Heart right ventricle (tissue), 16 donors: ENCODE results near the gene TRPV5. TPM values are rescaled to one million over a fixed set of nuclear protein-coding genes. Genes with fewer than 3 reads are reported as not detected.
A peak's percentile ranks its signal among the peaks of the same experiment; 100 is the strongest.

Experiments used
- ATAC-seq, 8 donors: fragments of 200-7000 bp; cut with Tn5 transposase; one replicate each; pipeline ENCODE4 v1.9.1; 2020; ENCODE audit warnings: mild to moderate bottlenecking in 8 of 8, moderate library complexity in 8 of 8, moderate number of reproducible peaks in 1 of 8
- DNase-seq, 2 donors: peaks; one replicate each; pipeline ENCODE4 v3.0.0-alpha.2; 2020
- H3K27ac ChIP-seq, 10 donors: fragments of 200-600 bp; sonication (generic) in 2 of 10; one replicate each; pipeline versions ENCODE4 v1.5.0 to v1.8.0; 2020 to 2022; ENCODE audit warnings: mild to moderate bottlenecking in 3 of 10
- H3K27me3 ChIP-seq, 7 donors: fragments of 200-600 bp; one replicate each; pipeline ENCODE4 v1.8.0; 2021 to 2022; ENCODE audit warnings: mild to moderate bottlenecking in 2 of 7
- H3K36me3 ChIP-seq, 9 donors: fragments of 200-600 bp; sonication (generic) in 1 of 9; one replicate each; pipeline versions ENCODE4 v1.5.0 to v1.8.0; 2020 to 2022; ENCODE audit warnings: mild to moderate bottlenecking in 2 of 9
- H3K4me1 ChIP-seq, 9 donors: fragments of 200-600 bp; sonication (generic) in 1 of 9; one replicate each; pipeline versions ENCODE4 v1.5.0 to v1.8.0; 2020 to 2022; ENCODE audit warnings: mild to moderate bottlenecking in 4 of 9
- H3K4me3 ChIP-seq, 10 donors: fragments of 200-600 bp; sonication (generic) in 2 of 10; one replicate each; pipeline versions ENCODE4 v1.5.0 to v1.8.0; 2020 to 2022; ENCODE audit warnings: mild to moderate bottlenecking in 7 of 10, moderate library complexity in 2 of 10
- H3K9me3 ChIP-seq, 11 donors: fragments of 200-600 bp in 10 of 11; sonication (generic) in 2 of 11; one replicate each; pipeline versions ENCODE4 v1.5.0 to v1.8.0; 2013 to 2022; ENCODE audit warnings: mild to moderate bottlenecking in 2 of 11, control low read depth in 1 of 11, moderate library complexity in 1 of 11
- WGBS, 2 donors: extraction: QIAGEN DNeasy Blood & Tissue Kit; methylation state at CpG; one replicate each; pipeline ENCODE4 v1.1.7; 2013; ENCODE audit warnings: inconsistent platforms in 1 of 2; 5-methylcytosine and 5-hydroxymethylcytosine counted together
- intact Hi-C, 10 donors: fragments of 100-400 bp; cut with DNase I; formaldehyde crosslinking; loops; one replicate each; pipeline versions ENCODE4 v1.11.1 to v1.14.2; 2022
- polyA plus RNA-seq, 2 donors: library from polyadenylated mRNA; stranded (reverse); fragments of 200-250 nt; gene quantifications; one replicate each; pipeline ENCODE4 v1.2.3, GENCODE V29; 2013
- total RNA-seq, 10 donors: library from RNA; stranded (reverse); fragmentation: NEBNext Ultra II Directional in 3 of 10; extraction: Animal tissue kit (Norgen Biotek cat#: 25700) in 3 of 10; gene quantifications; one replicate each; pipeline versions ENCODE4 v1.2.1 to v1.2.4, GENCODE V29; 2021 to 2023
- TF ChIP-seq, protein P1 (sequence below), 9 donors: fragments of 200-600 bp; sonication (generic) in 2 of 9; IDR thresholded peaks; one replicate each; pipeline versions ENCODE4 v1.5.0 to v1.8.0; 2021 to 2022; ENCODE audit warnings: antibody characterized with exemption in 9 of 9, mild to moderate bottlenecking in 5 of 9, moderate library complexity in 1 of 9
- donor health status: Arrhythmogenic right ventricular cardiomyopathy.
- donor health status: ischemic (EF 13 %, LVEDD 7.1; RV severe dilation, severe dysfunction).
- donor health status: healthy with polysubstance abuse.
- donor health status: DM: no; HTN: yes; CAD: no.
- donor health status: DM: no; HTN: no; CAD: no.
- donor health status: ischemic (EF 25% LVEDD 6.9; RV normal size, moderate dysfunction).
- donor health status: ischemic (EF 25% LVEDD 5.7; RV mildly dilated, moderate dysfunction).
- donor health status: healthy.
- donor health status: DM: yes; HTN: yes; CAD: no.
- donor health status: Ischemic cardiomyopathy.
- donor health status: ischemic (EF 35%, LVEDD 5.7; RV mildly dilated, moderate dysfunction).
- donor health status: nonischemic (EF 11% LVEDD 7.7; RV severe dilation, severe dysfunction).
- donor health status: DM: yes; HTN: yes; CAD: no.
- donor health status: PGD.
- donor health status: ischemic (EF 29% LVEDD 5.4; RV normal size, mild dysfunction).
- donor health status: nonischemic (EF 23%, LVEDD 6.1; RV moderate dilation, normal function).

TRPV5 gene
- total and polyA plus RNA-seq, 12 donors = not detected

- ATAC-seq = peak in 1 of 8 donors; percentile 44
- no peak overlapping the region for H3K27ac ChIP-seq
Measured at GRCh38 chr7:142956951-142957623, 23.5 kb upstream of the TRPV5 start.

DNA sequence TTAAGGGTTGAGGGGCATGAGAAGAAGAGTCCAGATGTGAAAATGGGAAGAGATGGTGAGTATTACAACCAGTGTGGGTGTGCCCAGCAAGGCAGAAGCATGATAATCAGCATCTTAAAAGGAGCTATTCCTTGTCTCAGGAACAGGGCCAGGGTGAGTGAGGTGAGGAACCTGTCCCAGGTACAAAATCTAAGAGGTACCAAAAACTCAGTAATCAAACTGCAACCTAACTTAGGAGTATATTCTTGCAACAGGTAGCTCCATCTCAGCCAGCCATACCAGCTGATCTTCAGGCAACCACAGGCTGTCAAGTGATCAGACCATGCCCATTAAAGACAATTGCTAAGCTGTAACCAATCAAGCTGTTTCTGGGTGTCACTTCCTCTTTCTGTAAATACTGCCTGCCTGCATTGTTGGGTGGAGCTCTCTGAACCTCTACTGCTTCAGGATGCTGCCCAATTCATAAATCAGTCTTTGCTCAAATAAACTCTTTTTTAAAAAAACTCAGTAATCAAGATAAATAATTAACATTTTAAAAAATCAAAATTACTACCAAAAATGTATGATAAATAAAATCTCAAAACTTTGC lies 21.2 kb upstream of the TRPV5 start:
- TF ChIP-seq, protein P1, sequence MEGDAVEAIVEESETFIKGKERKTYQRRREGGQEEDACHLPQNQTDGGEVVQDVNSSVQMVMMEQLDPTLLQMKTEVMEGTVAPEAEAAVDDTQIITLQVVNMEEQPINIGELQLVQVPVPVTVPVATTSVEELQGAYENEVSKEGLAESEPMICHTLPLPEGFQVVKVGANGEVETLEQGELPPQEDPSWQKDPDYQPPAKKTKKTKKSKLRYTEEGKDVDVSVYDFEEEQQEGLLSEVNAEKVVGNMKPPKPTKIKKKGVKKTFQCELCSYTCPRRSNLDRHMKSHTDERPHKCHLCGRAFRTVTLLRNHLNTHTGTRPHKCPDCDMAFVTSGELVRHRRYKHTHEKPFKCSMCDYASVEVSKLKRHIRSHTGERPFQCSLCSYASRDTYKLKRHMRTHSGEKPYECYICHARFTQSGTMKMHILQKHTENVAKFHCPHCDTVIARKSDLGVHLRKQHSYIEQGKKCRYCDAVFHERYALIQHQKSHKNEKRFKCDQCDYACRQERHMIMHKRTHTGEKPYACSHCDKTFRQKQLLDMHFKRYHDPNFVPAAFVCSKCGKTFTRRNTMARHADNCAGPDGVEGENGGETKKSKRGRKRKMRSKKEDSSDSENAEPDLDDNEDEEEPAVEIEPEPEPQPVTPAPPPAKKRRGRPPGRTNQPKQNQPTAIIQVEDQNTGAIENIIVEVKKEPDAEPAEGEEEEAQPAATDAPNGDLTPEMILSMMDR (IDR thresholded peaks at IDR 0.05) = no peak
- intact Hi-C loops = no loop called here
- Histone ChIP-seq H3K27ac (no peak overlapping the region), H3K4me3 (no peak overlapping the region), H3K27me3 (no peaks in the 10 kb centered on the region), H3K4me1 (no peaks in the 10 kb centered on the region), H3K9me3 (peaks cover 0 to 19% (median 12%) of the 10 kb centered on the region in 11 donors), H3K36me3 (no peaks in the 10 kb centered on the region)
- DNase-seq (no peak), ATAC-seq (no peak)

More at GRCh38 chr7:142956951-142957623, 23.5 kb upstream of the TRPV5 start:
- WGBS, 2 donors = 21 to 26% methylated on average over 3 of the region's 3 CpGs
- intact Hi-C loops = no loop called here
- no peak for DNase-seq
- TF ChIP-seq, protein P1 (IDR thresholded peaks at IDR 0.05) = no peak
- Histone ChIP-seq H3K4me1 (no peaks in the 10 kb centered on the region), H3K4me3 (no peak overlapping the region), H3K9me3 (peaks cover 0 to 19% (median 12%) of the 10 kb centered on the region in 11 donors), H3K36me3 (no peaks in the 10 kb centered on the region), H3K27me3 (peaks cover 0 to 10% (median 0%) of the 10 kb centered on the region in 7 donors)

GRCh38 chr7:142950235-142950634 lies 16.7 kb upstream of the TRPV5 start:
- H3K9me3 ChIP-seq = peaks cover 0 to 12% (median 7%) of the 10 kb centered on the region in 11 donors
- H3K27ac ChIP-seq = no peak overlapping the region
- DNase-seq = no peak
- no peaks in the 10 kb centered on the region for H3K36me3 ChIP-seq
- intact Hi-C loops = no loop called here
- TF ChIP-seq, protein P1 (IDR thresholded peaks at IDR 0.05) = no peak
- H3K4me1 ChIP-seq = no peaks in the 10 kb centered on the region
- no peak overlapping the region for H3K4me3 ChIP-seq
- no peaks in the 10 kb centered on the region for H3K27me3 ChIP-seq
- ATAC-seq = no peak

DNA sequence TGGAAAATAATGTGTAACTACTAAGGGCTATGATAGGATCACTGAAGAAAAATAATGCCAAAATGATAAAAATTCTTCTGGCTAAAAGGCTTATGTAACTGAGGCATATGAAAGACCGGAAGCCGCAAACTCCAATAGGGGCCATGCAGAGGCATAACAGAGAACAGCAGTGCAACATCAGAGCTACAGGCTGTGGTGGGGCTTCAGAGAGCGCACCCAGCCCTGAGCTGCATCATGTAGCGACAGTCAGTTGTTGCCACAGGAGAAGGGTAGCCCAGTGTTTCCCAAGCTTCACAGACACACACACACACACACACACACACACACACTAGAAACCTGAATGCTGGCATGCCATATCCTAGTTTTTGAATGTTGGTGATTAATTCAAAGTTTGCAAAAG lies 15.1 kb upstream of the TRPV5 start:
- no peaks in the 10 kb centered on the region for H3K36me3 ChIP-seq
- no peaks in the 10 kb centered on the region for H3K9me3 ChIP-seq
- no peak overlapping the region for H3K4me3 ChIP-seq
- WGBS, 2 donors = 94 to 96% methylated on average over 4 of the region's 4 CpGs
- H3K4me1 ChIP-seq = no peaks in the 10 kb centered on the region
- TF ChIP-seq, protein P1 (IDR thresholded peaks at IDR 0.05) = no peak
- intact Hi-C loops = no loop called here
- no peak overlapping the region for H3K27ac ChIP-seq
- no peaks in the 10 kb centered on the region for H3K27me3 ChIP-seq
- no peak for ATAC-seq
- DNase-seq = no peak
